GM10248 (cell line): Measurements from ENCODE around the gene CRIP1.

ENCODE experiments used
- CTCF ChIA-PET: fragments of 300-600 bp; sonication (Branson Sonifier 250); formaldehyde crosslinking; extraction: SDS; loops from one replicate; lab custom pipeline; 2021; ENCODE audit warnings: antibody characterized with exemption; lab: Yijun Ruan, JAX
- POLR2A ChIA-PET: fragments of 350-650 bp; sonication (Branson Sonifier 250); formaldehyde crosslinking; extraction: SDS; loops from one replicate; lab custom pipeline; 2020; ENCODE audit warnings: antibody characterized with exemption; lab: Yijun Ruan, JAX
- DNase-seq: peaks from one replicate; pipeline ENCODE4 v3.0.0; 2012; ENCODE audit errors: extremely low spot score
- CTCF ChIP-seq: IDR thresholded peaks from 2 replicates; pipeline ENCODE4 v1.5.1; 2012; ENCODE audit warnings: mild to moderate bottlenecking, low read depth; ENCODE audit errors: extremely low read depth, missing control alignments, control extremely low read depth

CRIP1 gene

GRCh38 chr14:105450123-105450505, 36.6 kb upstream of the CRIP1 start:
- DNase-seq: no peak
- ChIA-PET CTCF (no interaction called here), POLR2A (no interaction called here)
- no peak for TF ChIP-seq CTCF

DNA sequence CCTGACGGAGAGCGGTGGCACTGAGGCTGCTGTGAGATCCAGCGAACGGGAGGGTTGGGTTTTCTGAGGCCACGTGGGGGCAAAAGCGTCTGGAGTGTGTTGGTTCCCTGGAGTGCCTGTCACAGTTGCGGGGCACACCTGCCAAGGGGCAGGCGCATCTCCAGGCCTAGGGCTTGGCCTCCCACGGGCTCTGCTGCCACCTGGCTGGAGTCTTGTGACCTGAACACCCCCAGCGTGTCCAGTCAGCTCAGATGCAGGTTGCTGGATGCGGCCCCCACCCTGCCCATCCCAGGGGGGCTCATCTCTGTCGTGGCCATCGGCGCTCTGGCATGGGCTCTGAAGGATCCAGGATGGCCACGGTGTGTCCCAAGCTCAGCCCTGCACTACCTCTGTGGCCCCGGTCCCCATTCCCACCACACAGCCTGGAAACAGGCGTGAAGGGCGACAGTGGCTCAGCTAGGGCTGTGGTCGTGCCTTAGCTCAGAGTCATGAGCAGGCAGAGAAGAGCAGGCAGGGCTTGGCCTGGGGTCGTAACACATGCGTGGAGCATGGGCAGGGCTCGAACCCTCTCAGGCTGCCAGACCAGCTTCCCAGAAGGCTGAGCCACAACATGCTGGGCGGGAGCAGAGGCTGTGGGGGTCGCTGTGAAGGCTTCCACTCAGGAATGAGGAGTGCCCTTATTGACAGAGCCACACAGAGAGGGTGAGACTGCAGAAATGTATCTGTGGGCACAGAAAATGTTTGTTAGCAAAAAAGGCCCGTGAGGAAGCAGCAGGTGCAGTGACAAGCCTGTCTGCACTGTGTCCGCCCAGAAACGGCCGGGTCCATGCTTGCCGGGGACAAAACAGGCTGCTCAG, 35.6 kb upstream of the CRIP1 start:
- DNase-seq: no peak
- ChIA-PET CTCF (interaction anchor here (0.9 to 1.6 kb wide), 3 partner anchors 26 to 80 kb away, joined by 3 to 5 read pairs (median 4); no protein-coding TSS in a partner anchor), POLR2A (no interaction called here)
- no peak for TF ChIP-seq CTCF

- POLR2A ChIA-PET: no interaction called here
- TF ChIP-seq CTCF: no peak
- CTCF ChIA-PET: interaction anchor here (1.0 to 1.8 kb wide), 2 partner anchors 19 to 28 kb away, joined by 3 to 8 read pairs; no protein-coding TSS in a partner anchor
- no peak for DNase-seq
Measured at GRCh38 chr14:105452963-105453362, 33.7 kb upstream of the CRIP1 start.

DNA sequence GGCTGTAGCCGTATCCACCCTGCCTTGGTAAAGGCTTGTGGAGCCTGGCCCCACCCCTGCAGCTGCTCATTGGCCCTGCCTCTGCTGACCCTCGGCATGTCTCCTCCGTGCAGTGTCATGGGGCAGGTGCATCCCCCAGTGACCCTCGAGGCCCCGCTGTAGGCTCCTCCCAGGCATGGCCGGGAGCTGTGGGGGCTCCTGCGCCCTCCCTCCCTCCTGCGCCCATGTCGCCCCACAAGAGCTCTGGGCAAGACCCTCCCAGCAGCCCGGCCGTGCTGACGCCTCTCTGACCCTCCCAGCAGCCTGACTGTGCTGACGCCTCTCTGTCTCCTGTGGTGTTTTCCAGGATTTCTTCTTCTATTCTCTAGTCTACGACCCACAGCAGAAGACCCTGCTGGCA, 32.8 kb upstream of the CRIP1 start:
- ChIA-PET CTCF (interaction anchor here (1.8 kb wide), 1 partner anchor 27 kb away, joined by 8 read pairs; no protein-coding TSS in a partner anchor), POLR2A (no interaction called here)
- no peak for TF ChIP-seq CTCF
- DNase-seq: no peak

GRCh38 chr14:105455086-105455640, 31.5 kb upstream of the CRIP1 start:
- CTCF ChIA-PET: no interaction called here
- TF ChIP-seq CTCF: no peak
- POLR2A ChIA-PET: no interaction called here
- DNase-seq: no peak

DNA sequence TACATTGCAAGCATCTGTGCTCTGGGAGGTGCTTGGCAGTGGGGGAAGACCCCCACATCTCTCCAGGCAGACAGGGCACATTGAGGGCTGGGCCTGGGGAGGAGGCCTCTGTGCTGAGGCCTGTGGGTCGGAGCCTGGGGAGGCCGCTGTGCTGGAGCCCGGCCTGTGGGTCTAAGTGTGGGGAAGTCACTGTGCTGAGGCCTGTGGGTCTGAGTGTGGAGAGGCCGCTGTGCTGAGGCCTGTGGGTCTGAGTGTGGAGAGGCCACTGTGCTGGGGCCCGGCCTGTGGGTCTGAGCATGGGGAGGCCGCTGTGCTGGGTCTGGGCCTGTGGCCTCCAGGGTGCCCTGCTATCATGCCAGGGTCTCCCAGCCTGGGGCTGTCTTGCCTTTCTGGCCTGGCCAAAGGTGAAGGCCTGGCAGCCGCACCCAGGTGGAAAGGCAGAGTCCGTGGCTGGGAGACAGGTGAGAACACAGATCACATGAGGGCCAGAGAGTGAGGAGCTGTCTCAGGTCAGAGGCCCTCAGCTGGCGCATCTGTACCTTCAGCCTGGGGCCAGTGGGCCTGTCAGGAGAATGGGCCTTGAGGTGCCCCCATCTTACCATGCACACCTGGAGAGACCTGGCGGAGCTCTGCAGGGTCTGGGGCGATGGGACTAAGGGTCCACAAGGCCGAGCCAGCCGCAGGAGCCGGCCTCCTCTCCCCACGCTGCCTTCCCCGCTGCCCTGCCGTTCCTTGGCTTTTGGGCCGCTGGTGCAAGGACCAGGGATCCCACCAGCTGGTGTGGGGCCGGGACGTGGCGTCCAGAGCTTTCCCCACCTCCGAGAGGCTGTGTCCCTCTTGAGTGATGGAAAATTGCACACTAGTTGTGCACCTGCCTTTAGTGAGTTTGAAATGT, 30.7 kb upstream of the CRIP1 start:
- no peak for DNase-seq
- CTCF ChIA-PET: interaction anchor here (1.0 to 1.6 kb wide), 4 partner anchors 7 to 85 kb away, joined by 3 to 7 read pairs (median 6); no protein-coding TSS in a partner anchor
- POLR2A ChIA-PET: no interaction called here
- no peak for TF ChIP-seq CTCF
